Heart left ventricle (tissue), 16 donors: ENCODE measurements around the gene AZIN2. TPM values are rescaled to one million over a fixed set of nuclear protein-coding genes. Genes with fewer than 3 reads are reported as not detected.

Experiments used
- ATAC-seq, 4 donors: fragments of 200-7000 bp; cut with Tn5 transposase; one replicate each; pipeline ENCODE4 v1.9.1; 2020 to 2022; ENCODE audit warnings: moderate library complexity in 4 of 4, mild to moderate bottlenecking in 3 of 4, moderate number of reproducible peaks in 1 of 4
- DNase-seq, 5 donors: peaks; one replicate each; pipeline ENCODE4 v3.0.0-alpha.2; 2020
- H3K27ac ChIP-seq, 12 donors: fragments of 200-600 bp; sonication (generic) in 4 of 12; one replicate each; pipeline versions ENCODE4 v1.5.0 to v1.8.0; 2016 to 2022; ENCODE audit warnings: mild to moderate bottlenecking in 2 of 12
- H3K27me3 ChIP-seq, 9 donors: fragments of 200-600 bp; sonication (generic) in 2 of 9; one replicate each; pipeline versions ENCODE4 v1.5.1 to v1.8.0; 2016 to 2022; ENCODE audit warnings: mild to moderate bottlenecking in 3 of 9
- H3K36me3 ChIP-seq, 9 donors: fragments of 200-600 bp; sonication (generic) in 2 of 9; one replicate each; pipeline versions ENCODE4 v1.5.0 to v1.8.0; 2018 to 2022; ENCODE audit warnings: mild to moderate bottlenecking in 2 of 9
- H3K4me1 ChIP-seq, 12 donors: fragments of 200-600 bp; sonication (generic) in 4 of 12; one replicate each; pipeline versions ENCODE4 v1.5.0 to v1.8.0; 2016 to 2022; ENCODE audit warnings: mild to moderate bottlenecking in 3 of 12
- H3K4me3 ChIP-seq, 12 donors: fragments of 200-600 bp; sonication (generic) in 4 of 12; one replicate each; pipeline versions ENCODE4 v1.5.0 to v1.8.0; 2017 to 2022; ENCODE audit warnings: mild to moderate bottlenecking in 9 of 12, moderate library complexity in 4 of 12
- H3K9me3 ChIP-seq, 12 donors: fragments of 200-600 bp; sonication (generic) in 4 of 12; one replicate each; pipeline versions ENCODE4 v1.5.0 to v1.8.0; 2016 to 2022; ENCODE audit warnings: mild to moderate bottlenecking in 1 of 12
- CTCF ChIP-seq, 12 donors: fragments of 200-600 bp; sonication (generic) in 4 of 12; IDR thresholded peaks; one replicate each; pipeline versions ENCODE4 v1.5.0 to v1.8.0; 2018 to 2022; ENCODE audit warnings: antibody characterized with exemption in 12 of 12, mild to moderate bottlenecking in 5 of 12
- POLR2A ChIP-seq, 2 donors: fragments of 450-650 bp; IDR thresholded peaks; one replicate each; pipeline ENCODE4 v1.6.1; 2017; ENCODE audit warnings: antibody characterized with exemption in 2 of 2, mild to moderate bottlenecking in 2 of 2, moderate library complexity in 2 of 2
- WGBS, 4 donors: extraction: QIAGEN DNeasy Blood & Tissue Kit in 2 of 4; methylation state at CpG; one replicate each; pipeline versions ENCODE4 v1.1.5 to v1.1.7; 2013 to 2018; 5-methylcytosine and 5-hydroxymethylcytosine counted together
- intact Hi-C, 10 donors: fragments of 100-400 bp; cut with DNase I; formaldehyde crosslinking; loops; one replicate each; pipeline versions ENCODE4 v1.11.1 to v1.14.2; 2022
- polyA plus RNA-seq, 2 donors: library from polyadenylated mRNA; stranded (reverse); fragments of 200-250 nt; gene quantifications; one replicate each; pipeline ENCODE4 v1.2.3, GENCODE V29; 2013
- total RNA-seq, 9 donors: library from RNA; depleted of rRNA in 2 of 9; stranded (reverse); fragments of >200 nt in 2 of 9; fragmentation: NEBNext Ultra II Directional in 3 of 9; extraction: Animal tissue kit (Norgen Biotek cat#: 25700) in 3 of 9; gene quantifications; one replicate each; pipeline versions ENCODE4 v1.1.0 to v1.2.4, GENCODE V29; 2016 to 2023
- donor health status: ischemic (EF 13 %, LVEDD 7.1; RV severe dilation, severe dysfunction).
- donor health status: healthy with polysubstance abuse.
- donor health status: DM: no; HTN: yes; CAD: no.
- donor health status: DM: no; HTN: no; CAD: no.
- donor health status: ischemic (EF 25% LVEDD 6.9; RV normal size, moderate dysfunction).
- donor health status: ischemic (EF 25% LVEDD 5.7; RV mildly dilated, moderate dysfunction).
- donor health status: healthy.
- donor health status: DM: yes; HTN: yes; CAD: no.
- donor health status: ischemic (EF 35%, LVEDD 5.7; RV mildly dilated, moderate dysfunction).
- donor health status: nonischemic (EF 11% LVEDD 7.7; RV severe dilation, severe dysfunction).
- donor health status: DM: yes; HTN: yes; CAD: no.
- donor health status: PGD.
- donor health status: ischemic (EF 29% LVEDD 5.4; RV normal size, mild dysfunction).
- donor health status: nonischemic (EF 23%, LVEDD 6.1; RV moderate dilation, normal function).

The AZIN2 gene
- total and polyA plus RNA-seq, 11 donors, result 1.3 to 5.4 (median 3.1) TPM

- intact Hi-C loops, result loop anchor here in 8 of 10 donors (5.0 to 10.0 kb wide), 8 partner anchors 155 to 685 kb away; partner anchors contain the start of genes FNDC5 (in 1 of the 8), S100PBP (in 1 of the 8) and YARS1 (in 1 of the 8)
- ATAC-seq, result no peak
Observed at GRCh38 chr1:33089457-33089856, 8.5 kb downstream of the AZIN2 start.

GRCh38 chr1:33092438-33092837, 11.5 kb downstream of the AZIN2 start:
- Histone ChIP-seq H3K36me3 (peaks cover 0 to 20% (median 0%) of the 10 kb centered on the region in 9 donors), H3K27me3 (no peaks in the 10 kb centered on the region), H3K4me3 (no peak overlapping the region), H3K27ac (no peak overlapping the region), H3K9me3 (no peaks in the 10 kb centered on the region), H3K4me1 (peaks cover 0 to 32% (median 6%) of the 10 kb centered on the region in 12 donors)
- DNase-seq (no peak), ATAC-seq (no peak)
- TF ChIP-seq CTCF (IDR thresholded peaks at IDR 0.05), result no peak
- TF ChIP-seq POLR2A (IDR thresholded peaks at IDR 0.05), result no peak
- 85 to 92% (median 90%) methylated on average over 10 of the region's 10 CpGs for WGBS, 4 donors
- intact Hi-C loops, result loop anchor here in 3 of 10 donors (10.0 kb wide), 3 partner anchors 272 to 382 kb away; partner anchors contain the start of gene ZSCAN20 (in 1 of the 3)

More at GRCh38 chr1:33089457-33089856, 8.5 kb downstream of the AZIN2 start:
- H3K9me3 ChIP-seq, result no peaks in the 10 kb centered on the region
- DNase-seq, result peak in 1 of 5 donors; percentile 56
- peaks cover 0 to 22% (median 0%) of the 10 kb centered on the region in 9 donors for H3K36me3 ChIP-seq
- no peak overlapping the region for H3K27ac ChIP-seq
- no peak overlapping the region for H3K4me3 ChIP-seq
- H3K27me3 ChIP-seq, result no peaks in the 10 kb centered on the region
- no peak for TF ChIP-seq CTCF (IDR thresholded peaks at IDR 0.05)
- TF ChIP-seq POLR2A (IDR thresholded peaks at IDR 0.05), result no peak
- 39 to 72% (median 60%) methylated on average over 2 of the region's 2 CpGs for WGBS, 4 donors
- peaks cover 0 to 15% (median 0%) of the 10 kb centered on the region in 12 donors for H3K4me1 ChIP-seq

- no peaks in the 10 kb centered on the region for H3K9me3 ChIP-seq
- no peak overlapping the region for H3K4me3 ChIP-seq
- ATAC-seq, result no peak
- H3K36me3 ChIP-seq, result peaks cover 0 to 21% (median 0%) of the 10 kb centered on the region in 9 donors
- no peaks in the 10 kb centered on the region for H3K27me3 ChIP-seq
- intact Hi-C loops, result loop anchor here in 3 of 10 donors (10.0 kb wide), 3 partner anchors 272 to 382 kb away; partner anchors contain the start of gene ZSCAN20 (in 1 of the 3)
- no peak for DNase-seq
- no peak for TF ChIP-seq CTCF (IDR thresholded peaks at IDR 0.05)
- TF ChIP-seq POLR2A (IDR thresholded peaks at IDR 0.05), result no peak
- 90 to 98% (median 94%) methylated on average over 5 of the region's 5 CpGs for WGBS, 4 donors
- no peak overlapping the region for H3K27ac ChIP-seq
- peaks cover 0 to 36% (median 6%) of the 10 kb centered on the region in 12 donors for H3K4me1 ChIP-seq
Observed at GRCh38 chr1:33093004-33093403, 12.1 kb downstream of the AZIN2 start.

- no peak overlapping the region for H3K4me3 ChIP-seq
- no peak for DNase-seq
- TF ChIP-seq POLR2A (IDR thresholded peaks at IDR 0.05) (no peak), CTCF (IDR thresholded peaks at IDR 0.05) (no peak)
- no peak for ATAC-seq
- WGBS, 4 donors, result 92 to 99% (median 94%) methylated on average over 10 to 11 of the region's 11 CpGs
- no peaks in the 10 kb centered on the region for H3K9me3 ChIP-seq
- no peaks in the 10 kb centered on the region for H3K27me3 ChIP-seq
- no peak overlapping the region for H3K27ac ChIP-seq
- intact Hi-C loops, result loop anchor here in 3 of 10 donors (10.0 kb wide), 3 partner anchors 270 to 380 kb away; partner anchors contain the start of gene ZSCAN20 (in 1 of the 3)
- peaks cover 0 to 21% (median 0%) of the 10 kb centered on the region in 9 donors for H3K36me3 ChIP-seq
- peaks cover 0 to 39% (median 6%) of the 10 kb centered on the region in 12 donors for H3K4me1 ChIP-seq
Observed at GRCh38 chr1:33094486-33094885, 13.5 kb downstream of the AZIN2 start.
